ENCODE measurements around the gene CDH13.

DNA sequence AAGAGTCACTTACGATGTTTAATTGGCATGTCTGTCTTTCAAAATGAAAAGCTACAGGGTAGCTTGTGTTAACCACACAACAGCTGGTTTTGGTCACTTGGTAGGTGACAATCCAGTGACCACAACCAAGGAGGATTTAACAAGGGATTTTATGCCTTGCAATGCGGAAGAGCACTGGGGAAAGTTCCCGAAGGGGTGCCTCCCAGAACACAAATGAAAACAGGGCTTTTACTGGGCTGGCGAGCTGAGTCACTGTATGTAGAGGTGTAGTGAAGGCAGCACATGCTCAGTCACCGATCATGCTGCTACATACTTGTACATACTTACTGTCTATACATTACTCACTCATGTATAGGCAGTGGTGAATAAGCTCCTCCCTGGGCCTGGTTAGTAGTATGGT, 483.5 kb downstream of the CDH13 start:
- TF ChIP-seq EZH2 (IDR thresholded peaks at IDR 0.05; ENCODE audit: low read depth, unreplicated experiment) (no peak), JUNB (IDR thresholded peaks at IDR 0.05; ENCODE audit: unreplicated experiment) (no peak), REST (IDR thresholded peaks at IDR 0.05; ENCODE audit: unreplicated experiment) (no peak), EZH2phosphoT487 (IDR thresholded peaks at IDR 0.05; ENCODE audit: unreplicated experiment) (no peak), CREB1 (CRISPR knock-in tag; IDR thresholded peaks at IDR 0.05; ENCODE audit: low read depth) (no peak), POLR2AphosphoS5 (IDR thresholded peaks at IDR 0.05; ENCODE audit: low read depth) (no peak), ZNF114 (CRISPR knock-in tag; IDR thresholded peaks at IDR 0.05) (no peak)
- TF ChIP-seq, protein P1, sequence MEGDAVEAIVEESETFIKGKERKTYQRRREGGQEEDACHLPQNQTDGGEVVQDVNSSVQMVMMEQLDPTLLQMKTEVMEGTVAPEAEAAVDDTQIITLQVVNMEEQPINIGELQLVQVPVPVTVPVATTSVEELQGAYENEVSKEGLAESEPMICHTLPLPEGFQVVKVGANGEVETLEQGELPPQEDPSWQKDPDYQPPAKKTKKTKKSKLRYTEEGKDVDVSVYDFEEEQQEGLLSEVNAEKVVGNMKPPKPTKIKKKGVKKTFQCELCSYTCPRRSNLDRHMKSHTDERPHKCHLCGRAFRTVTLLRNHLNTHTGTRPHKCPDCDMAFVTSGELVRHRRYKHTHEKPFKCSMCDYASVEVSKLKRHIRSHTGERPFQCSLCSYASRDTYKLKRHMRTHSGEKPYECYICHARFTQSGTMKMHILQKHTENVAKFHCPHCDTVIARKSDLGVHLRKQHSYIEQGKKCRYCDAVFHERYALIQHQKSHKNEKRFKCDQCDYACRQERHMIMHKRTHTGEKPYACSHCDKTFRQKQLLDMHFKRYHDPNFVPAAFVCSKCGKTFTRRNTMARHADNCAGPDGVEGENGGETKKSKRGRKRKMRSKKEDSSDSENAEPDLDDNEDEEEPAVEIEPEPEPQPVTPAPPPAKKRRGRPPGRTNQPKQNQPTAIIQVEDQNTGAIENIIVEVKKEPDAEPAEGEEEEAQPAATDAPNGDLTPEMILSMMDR (conservative IDR thresholded peaks at IDR 0.05; ENCODE audit: low read depth in 2 of 2) = no peak

Measured in GM23338 (cell line).